ENCODE data around the gene WNT4. TPM values are rescaled to one million over a fixed set of nuclear protein-coding genes. Genes with fewer than 3 reads are reported as not detected.

Gene WNT4
- total RNA-seq, 1 experiment from 2014 or later = 1.5 TPM

- Histone ChIP-seq H3K27me3 (ENCODE audit: insufficient read depth, low read length) (no peaks in the 10 kb centered on the region), H3K9me3 (ENCODE audit: control insufficient read depth in 1 of 2, insufficient read depth in 1 of 2, low read depth in 1 of 2, low read length in 2 of 2) (no peaks in the 10 kb centered on the region), H3K27ac (ENCODE audit: low read depth, low read length) (no peak overlapping the region), H3K4me2 (ENCODE audit: low read length) (no peak overlapping the region), H3K4me3 (replicated peaks in 1 of 2; ENCODE audit: low read depth in 1 of 2, low read length in 2 of 2) (no peak overlapping the region), H2AFZ (ENCODE audit: low read depth, low read length, poor library complexity, severe bottlenecking) (no peak overlapping the region), H3K4me1 (ENCODE audit: control insufficient read depth in 1 of 2, insufficient read depth in 2 of 2, low read length in 2 of 2) (no peaks in the 10 kb centered on the region), H4K20me1 (ENCODE audit: insufficient read depth) (no peaks in the 10 kb centered on the region), H3K9me2 (ENCODE audit: insufficient read depth) (no peaks in the 10 kb centered on the region), H3K36me3 (ENCODE audit: control insufficient read depth in 1 of 2, insufficient read depth in 2 of 2, low read length in 2 of 2) (no peaks in the 10 kb centered on the region; a peak in 1 of 4 replicates), H3K9ac (ENCODE audit: low read length) (no peak overlapping the region), H3K79me2 (ENCODE audit: insufficient read depth, low read length) (no peaks in the 10 kb centered on the region)
- POLR2A ChIA-PET = no interaction called here
- intact Hi-C loops (cut with micrococcal nuclease) = no loop called here
- BruUV-seq (replicated peaks) = no TSS peak
- RAD21 ChIA-PET (ENCODE audit: low non-redundant PET in 1 of 2, low total read pairs in 2 of 2, uncharacterized antibody in 2 of 2, unreplicated experiment in 2 of 2) = no interaction called here
- DNase-seq (ENCODE audit: low read depth, low spot score) (no peak), ATAC-seq (no peak)
- TF ChIP-seq POLR2A (IDR thresholded peaks at IDR 0.05; ENCODE audit: borderline replicate concordance, extremely low read depth, insufficient read depth, insufficient read length) (no peak), TCF7L2 (IDR thresholded peaks at IDR 0.05; ENCODE audit: borderline replicate concordance, extremely low read depth, insufficient read depth, insufficient read length) (no peak), SRF (IDR thresholded peaks at IDR 0.05; ENCODE audit: low read depth) (no peak), CTCF (IDR thresholded peaks at IDR 0.05 in 2 of 3, conservative IDR thresholded peaks at IDR 0.05 in 1 of 3; ENCODE audit: borderline replicate concordance in 1 of 3, insufficient read depth in 1 of 3, low read depth in 2 of 3, low read length in 2 of 3) (no peak), JUND (IDR thresholded peaks at IDR 0.05) (no peak), CEBPB (IDR thresholded peaks at IDR 0.05; ENCODE audit: low read depth) (no peak), SIN3A (IDR thresholded peaks at IDR 0.05; ENCODE audit: low read depth) (no peak), ZBTB33 (IDR thresholded peaks at IDR 0.05; ENCODE audit: extremely low read depth, insufficient replicate concordance, low read length) (no peak), REST (IDR thresholded peaks at IDR 0.05; ENCODE audit: low read depth) (no peak), FOSL1 (IDR thresholded peaks at IDR 0.05; ENCODE audit: low read depth) (no peak), ZNF274 (IDR thresholded peaks at IDR 0.05; ENCODE audit: low read depth, low read length) (no peak), POLR2AphosphoS5 (IDR thresholded peaks at IDR 0.05; ENCODE audit: low read depth, low read length) (no peak), SP1 (IDR thresholded peaks at IDR 0.05; ENCODE audit: low read depth) (no peak)
- CTCF ChIA-PET = interaction anchor here (0.6 kb wide), 1 partner anchor 11 kb away, joined by 3 read pairs; no protein-coding TSS in a partner anchor
Observed at GRCh38 chr1:22118291-22118992, 24.5 kb downstream of the WNT4 start.

All from HCT116 (cell line).